NAMALWA (cell line): ENCODE measurements around the gene ODR4.
"Not testable (repeated sequence)": the region's sequence is repeated elsewhere in the genome, so short reads cannot be mapped to it uniquely, and the experiment has no call there.

ENCODE experiments used
- DNase-seq: peaks from one replicate; pipeline ENCODE4 v3.0.0-alpha.2; 2015; ENCODE audit warnings: low spot score

Gene ODR4

DNA sequence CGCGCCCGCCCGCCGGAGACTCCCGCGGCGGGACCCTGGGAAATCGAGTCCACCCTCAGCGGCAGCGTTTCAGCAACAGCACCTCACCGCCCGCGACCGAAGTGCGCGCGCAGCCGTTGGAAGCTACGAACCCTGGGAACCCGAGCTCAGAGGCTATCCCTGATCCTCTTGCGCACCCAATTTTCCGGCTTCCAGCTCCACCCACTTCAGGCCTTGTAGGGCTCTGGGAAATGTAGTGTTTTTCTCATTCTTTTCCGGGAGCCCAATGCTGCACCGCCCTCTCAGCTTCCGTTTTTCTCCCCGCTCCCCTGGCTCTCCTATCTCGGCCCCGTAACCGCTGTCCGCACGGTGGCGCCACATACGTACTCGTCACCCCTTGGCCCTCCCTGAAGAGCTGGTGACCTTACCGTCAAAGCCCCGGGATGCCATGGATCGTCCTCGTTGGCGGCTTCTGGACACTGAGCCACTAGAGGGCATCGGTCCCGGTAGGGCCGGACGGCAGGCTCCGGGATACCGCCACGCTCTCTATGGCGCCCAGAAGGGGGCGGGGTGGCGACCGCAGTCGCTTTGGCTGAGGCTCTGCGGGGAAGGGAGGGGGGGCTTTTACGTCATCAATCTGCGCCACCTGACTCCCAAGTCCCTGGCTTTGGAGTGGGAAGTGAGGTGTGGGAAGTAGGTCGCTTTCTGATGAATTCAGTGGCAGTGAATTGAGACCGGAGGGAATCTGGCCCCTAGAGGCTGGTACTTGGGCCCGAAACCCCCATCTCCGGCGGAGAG is at the start of gene ODR4, which contains the start of gene TPR:
Gene ODR4 (plus strand): TSS at position 687 of the 777 bp plus-strand sequence. CDS start 3,948 bp downstream, outside the sequence.
Gene TPR (minus strand): TSS at position 102 of the 777 bp plus-strand sequence. CDS start 225 bp downstream, outside the sequence.
- DNase-seq: peak; percentile 98

DNA sequence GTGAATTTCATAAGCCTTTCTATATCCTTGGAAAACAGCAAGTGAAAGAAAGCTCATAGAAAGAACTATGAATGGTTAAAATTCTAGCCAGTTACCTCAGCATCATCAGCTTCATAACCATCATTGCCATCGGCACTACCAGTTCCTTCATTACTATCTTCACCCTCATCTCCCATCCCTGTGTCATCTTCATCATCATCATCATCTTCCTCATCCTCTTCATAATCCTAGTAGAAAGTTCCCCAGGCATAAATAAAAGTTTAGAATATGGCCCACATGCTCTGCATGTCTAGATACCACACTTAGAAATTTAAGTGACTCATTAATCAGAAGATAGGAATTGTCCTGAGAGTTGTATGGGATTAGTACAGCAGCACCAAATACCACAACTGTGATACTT is 49.6 kb upstream of the ODR4 start:
- no peak for DNase-seq

DNA sequence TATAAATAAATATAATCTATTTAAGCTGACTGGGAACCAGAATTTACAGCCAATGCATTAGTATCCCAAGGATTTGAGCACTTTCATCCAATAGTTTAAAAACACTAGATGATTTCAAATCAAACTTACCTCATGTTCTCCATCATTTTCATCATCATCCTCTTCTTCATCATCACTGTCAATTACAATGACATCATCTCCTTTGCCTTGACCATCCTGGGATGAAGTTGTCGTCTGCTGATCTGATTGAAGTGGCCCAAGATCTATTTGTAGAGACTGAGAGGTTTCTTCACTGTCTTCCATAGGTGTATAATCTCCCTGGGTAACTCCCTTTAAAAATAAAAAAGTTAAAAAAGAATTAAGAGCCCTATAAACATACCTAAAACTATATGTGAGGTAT is 48.3 kb upstream of the ODR4 start:
- no peak for DNase-seq

DNA sequence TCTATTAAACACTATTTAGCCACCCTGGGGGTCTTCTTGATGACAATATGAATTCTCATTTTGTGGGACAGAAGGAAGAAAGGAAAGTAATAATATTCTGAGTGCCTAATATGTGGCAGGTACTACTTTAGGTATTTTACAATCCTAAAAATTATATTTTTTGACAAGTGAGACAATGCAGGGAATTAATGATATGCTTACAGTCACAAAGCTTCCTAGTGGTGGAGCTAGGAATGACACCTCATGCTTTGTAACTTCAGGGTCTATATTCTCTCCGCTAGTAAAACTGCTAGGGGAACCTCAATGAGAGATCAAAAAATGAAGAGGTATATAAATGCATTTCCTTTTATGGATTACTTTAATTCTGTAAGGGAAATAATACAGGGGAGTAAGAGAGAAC is 44.9 kb upstream of the ODR4 start:
- DNase-seq: peak; percentile 44

DNA sequence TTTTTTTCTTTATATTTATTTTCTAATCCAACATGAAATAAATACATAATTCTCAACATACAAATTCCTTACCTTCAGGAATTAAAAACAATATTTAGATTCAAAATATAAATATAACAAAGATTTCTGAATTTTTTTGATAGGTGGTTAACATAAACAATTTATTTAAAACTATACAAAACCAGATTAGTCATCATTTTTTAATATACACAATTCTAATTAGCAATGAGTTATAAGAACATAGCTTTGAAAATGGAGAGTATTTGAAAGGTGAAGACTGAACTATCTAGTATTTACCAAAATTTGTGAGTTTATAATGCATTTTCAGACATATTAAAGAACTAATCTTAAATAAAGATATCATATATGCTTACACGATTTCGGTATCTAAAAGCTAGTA is 38.1 kb upstream of the ODR4 start:
- DNase-seq: no peak

DNA sequence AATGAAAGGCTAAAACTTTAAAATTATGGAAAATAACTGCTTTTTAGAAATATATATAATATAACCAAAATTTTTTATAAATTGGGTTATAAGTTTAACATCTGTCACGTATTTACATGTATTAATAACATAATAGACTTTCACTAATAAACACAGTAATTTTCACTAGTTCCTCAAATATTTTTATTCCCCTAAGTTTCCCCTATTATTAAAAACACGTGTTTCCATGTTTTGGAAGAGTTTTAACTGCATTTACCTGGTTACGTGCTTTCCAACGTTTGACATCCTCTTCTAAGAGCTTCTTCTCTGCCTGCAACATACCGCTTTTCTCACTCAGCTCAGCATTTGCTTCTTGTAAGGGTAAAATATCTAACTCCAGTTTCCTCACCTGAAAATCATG is 34.9 kb upstream of the ODR4 start:
- DNase-seq: no peak

DNA sequence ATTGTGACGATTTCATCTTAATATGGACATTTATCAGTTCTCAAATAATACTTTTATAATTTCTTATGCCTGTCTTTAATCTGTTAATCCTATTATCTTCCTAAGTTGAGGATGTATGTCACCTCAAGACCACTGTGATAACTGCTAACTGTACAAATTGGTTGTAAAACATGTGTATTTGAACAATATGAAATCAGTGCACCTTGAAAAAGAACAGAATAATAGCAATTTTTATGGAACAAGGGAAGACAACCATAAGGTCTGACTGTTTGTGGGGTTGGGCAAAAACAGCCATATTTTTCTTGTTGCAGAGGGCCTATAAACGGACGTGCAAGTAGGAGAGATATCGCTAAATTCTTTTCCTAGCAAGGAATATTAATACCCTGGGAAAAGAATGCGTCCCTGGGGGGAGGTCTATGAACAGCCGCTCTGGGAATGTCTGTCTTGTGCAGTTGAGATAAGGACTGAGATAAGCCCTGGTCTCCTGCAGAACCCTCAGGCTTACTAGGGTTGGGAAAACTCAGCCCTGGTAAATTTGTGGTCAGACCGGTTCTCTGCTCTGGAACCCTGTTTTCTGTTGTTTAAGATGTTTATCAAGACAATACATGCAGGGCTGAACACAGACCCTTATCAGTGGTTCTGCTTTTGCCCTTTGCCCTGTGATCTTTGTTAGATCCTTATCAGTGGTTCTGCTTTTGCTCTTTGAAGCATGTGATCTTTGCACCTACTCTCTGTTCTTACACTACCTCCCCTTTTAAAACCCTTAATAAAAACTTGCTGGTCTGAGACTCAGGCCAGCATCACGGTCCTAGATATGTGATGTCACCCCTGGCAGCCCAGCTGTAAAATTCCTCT is 27.6 kb upstream of the ODR4 start:
- DNase-seq: not testable (repeated sequence)

DNA sequence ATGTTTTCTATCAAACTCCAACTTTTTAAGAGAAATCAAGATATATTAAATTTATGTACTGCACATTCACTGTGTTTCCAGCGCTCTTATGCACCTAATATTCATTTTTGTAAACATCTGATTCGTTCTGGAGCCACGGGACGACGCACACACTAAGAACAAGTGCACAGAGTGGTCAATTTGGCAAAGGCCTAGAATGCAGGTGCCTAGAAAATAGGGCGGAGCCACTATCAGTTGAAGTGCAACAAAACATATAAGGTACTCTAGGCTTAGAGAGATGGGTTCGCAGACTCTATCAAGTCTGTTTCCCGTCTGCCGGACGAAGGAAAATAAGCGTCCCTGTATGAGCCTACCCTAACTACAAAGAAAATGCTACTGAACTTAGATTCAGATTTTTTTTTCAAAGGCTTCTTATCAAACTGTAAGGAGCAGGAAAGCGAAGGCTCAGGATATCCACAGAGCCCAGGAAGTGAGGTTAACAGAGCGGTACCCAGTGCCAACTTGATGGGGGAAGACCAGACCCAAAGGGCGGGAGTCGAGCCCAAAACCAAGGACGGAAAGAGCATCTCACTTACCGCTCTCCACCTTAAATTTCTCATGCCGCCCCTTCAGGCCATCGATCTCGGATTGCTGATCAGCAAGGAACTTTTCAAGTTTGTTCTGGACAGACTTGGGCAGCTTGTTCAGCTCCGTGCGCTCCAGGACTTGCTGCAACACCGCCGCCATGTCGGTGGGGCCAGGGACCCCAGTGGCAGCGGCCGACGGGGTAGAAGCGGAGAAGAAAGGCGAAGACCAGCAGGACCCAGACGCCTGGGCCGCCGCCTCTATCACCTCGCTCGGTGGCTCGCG is 1.1 kb upstream of the ODR4 start:
- DNase-seq: peak; percentile 90

DNA sequence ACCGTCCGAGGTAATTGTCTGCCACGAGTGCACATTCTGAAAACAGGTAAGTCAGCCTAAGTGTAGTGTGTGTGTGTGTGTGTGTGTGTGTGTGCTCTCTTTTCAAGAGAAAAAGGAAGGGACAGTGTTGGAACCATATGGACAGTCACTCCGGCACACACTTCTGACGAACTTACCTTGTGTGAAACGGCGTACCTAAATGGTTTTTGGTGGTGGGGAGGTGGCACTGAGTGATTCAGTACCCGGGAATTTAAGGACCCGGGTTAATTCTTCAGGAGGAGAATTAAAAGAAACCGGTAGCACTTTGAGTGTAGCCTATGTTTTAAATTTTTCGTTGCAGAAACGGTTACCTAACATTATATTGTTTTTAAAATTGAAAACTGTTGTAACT is 286 bp downstream of the ODR4 start:
- no peak for DNase-seq

DNA sequence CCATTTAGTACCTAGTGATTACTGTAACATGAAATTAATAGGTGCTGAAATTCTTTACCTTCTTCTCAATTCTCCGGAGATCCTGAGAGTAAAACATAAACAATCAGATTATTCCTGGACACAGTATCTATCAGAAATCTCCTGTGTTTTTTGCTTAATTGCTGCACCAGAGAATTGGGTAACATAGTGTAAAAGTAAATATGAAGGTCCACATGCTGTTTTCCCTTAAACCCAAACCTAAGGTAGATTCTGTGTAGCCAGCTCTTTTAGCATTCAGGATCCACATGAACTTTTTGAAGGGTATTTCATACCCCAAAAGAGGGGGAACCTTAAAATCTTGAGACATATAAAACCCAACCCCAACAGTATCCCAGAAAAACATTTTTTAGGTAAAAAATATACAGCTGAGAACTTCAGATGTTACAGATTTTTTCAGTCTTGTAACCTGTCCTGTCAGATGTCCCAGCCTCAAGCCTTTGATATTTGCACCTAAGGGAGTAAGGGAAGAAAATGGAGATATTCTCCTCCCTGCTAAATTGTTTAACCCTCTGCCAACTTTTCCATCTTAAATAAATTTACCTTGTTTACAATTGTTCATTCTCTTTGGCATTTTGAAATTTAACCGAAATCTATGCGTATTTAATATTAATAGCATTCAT is 11.2 kb downstream of the ODR4 start:
- no peak for DNase-seq

DNA sequence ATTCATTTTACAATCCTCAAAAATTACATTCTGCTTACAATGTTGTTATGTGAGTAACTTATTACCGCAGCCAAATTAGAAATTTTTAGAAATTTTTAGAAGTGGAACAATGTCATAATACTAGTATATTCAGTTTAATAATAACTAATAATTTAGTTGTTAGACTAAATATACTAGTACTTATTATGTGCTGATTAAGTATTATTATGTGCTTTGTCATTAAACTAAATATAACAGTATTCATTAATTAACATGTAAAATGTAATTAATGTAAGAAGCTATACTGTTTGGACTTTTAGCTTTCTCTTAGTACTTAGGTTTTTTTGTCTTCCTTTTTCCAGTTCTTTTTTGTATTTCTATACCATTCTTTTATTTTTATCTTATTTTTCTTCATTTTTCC is 15.3 kb downstream of the ODR4 start:
- DNase-seq: no peak

DNA sequence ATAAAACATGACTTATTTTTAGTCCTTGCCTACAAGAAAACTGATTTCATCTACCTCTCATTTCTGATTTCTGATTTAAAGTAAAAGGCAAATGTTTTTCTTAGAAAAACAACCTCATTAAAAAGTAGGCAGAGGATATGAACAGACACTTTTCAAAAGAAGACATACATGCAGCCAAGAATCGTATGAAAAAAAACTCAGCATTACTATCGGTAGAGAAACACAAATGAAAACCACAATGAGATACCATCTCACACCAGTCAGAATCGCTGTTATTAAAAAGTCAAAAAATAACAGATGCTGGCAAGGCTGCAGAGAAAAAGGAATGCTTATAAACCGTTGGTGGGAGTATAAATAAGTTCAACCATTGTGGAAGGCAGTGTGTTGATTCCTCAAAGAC is 16.2 kb downstream of the ODR4 start:
- no peak for DNase-seq

DNA sequence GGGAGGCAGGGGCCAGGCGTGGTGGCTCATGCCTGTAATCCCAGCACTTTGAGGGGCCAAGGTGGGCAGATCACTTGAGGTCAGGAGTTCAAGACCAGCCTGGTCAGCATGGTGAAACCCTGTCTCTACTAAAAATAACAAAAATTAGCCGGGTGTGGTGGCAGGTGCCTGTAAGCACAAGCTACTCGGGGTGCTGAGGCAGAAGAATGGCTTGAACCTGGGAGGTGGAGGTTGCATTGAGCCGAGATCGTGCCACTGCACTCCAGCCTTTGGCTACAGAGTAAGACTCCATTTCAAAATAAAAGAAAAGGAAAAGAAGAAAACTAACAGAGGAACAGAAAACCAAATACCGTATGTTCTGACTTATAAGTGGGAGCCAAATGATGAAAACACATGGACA is 17.1 kb downstream of the ODR4 start:
- DNase-seq: not testable (repeated sequence)

DNA sequence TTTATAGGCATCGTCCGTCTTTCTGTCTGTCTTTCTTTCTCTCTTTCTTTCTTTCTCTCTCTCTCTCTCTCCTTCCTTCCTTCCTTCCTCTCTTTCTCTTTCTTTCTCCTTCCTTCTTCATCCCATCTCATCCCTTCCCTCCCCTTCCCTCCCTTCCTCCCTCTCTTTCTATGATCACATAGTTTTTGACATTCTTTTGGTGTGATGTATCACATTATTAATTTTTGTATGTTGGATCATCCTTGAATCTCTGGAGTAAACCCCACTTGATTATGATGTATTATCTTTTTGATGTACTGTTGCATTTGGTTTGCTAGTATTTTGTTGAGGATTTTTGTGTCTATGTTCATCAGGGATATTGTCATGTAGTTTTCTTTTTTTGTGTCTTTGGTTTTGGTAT is 25.8 kb downstream of the ODR4 start:
- DNase-seq: not testable (repeated sequence)

DNA sequence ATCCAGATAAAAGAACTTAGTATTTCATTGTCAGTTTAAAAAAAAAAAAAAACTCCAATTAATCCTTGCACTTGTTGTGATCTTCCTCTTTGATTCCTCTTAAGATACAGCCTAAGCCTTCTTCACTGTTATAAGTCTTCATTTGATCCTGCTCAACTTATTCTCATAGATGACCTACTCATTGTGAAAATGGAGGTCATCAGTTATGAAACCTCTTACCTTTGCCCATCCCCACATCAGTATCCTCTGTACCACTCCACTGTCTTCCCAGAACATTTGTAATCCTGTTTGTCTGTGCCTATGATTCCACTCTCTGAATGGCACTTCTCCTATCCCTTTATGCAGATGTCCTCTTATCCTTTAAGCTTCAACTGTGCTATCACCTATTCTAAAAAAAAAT is 28.0 kb downstream of the ODR4 start:
- DNase-seq: no peak

DNA sequence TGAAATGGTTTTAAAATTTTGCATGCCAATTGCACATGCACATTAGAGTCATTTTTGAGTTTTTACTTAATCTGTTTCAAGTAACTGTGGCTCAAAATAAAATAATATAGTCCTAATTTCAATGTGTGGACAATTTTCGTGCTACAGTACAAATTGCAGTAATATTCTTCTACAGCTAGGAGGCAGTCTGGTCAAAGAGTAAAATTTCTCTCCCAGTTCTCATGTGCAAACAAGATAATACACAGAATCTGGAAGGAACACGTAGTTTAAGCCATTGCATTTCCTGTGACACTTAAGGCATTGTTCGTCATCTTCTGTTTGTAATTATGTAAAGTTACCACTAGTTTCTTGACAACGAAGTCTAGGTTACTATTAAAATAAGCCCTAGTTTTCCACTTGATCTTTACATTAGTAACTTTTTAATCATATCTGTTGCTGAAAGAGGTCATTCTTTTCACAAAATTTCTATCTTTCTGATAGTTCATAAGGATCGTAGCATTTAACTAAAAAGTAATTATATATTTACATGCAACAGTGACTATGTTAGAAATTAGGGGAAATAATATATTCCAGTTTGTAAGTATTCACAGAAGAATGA is 28.9 kb downstream of the ODR4 start:
- DNase-seq: peak; percentile 65

DNA sequence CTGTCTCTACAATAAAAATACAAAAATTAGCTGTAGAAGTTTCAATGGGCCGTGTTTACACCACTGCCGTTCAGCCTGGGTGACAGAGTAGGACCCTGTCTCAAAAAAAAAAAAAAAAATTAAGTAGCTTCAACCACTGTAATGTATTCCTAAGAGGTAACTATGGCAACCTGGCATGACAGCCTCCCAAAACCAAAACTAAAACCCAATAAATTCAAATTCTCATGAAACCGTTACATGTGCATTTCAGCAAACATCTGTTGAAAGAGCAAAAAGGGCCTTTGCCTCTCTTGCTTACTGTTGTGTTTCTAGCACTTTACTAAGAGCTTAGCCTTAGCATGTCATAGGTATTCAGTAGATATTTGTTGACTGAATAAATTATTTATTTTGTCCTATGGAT is 33.5 kb downstream of the ODR4 start:
- peak; percentile 47 for DNase-seq

DNA sequence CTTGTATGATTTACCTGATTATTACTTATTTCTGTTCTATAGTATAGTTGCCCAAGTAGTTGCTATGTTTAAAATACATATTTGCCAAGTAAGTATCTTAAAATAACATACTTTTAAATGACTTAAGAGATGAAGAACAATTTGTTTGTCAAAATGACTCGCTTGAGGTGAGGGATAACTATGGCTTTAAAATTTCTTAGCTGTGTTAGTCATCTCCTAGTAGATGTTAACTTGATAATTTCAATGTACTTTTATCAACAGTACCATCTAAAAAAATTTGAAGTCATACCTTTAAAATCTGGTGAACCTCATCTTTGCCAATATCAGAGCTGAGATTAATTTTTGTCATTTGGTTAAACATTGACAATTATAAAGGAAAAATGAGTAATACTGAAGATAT is 37.7 kb downstream of the ODR4 start:
- no peak for DNase-seq

DNA sequence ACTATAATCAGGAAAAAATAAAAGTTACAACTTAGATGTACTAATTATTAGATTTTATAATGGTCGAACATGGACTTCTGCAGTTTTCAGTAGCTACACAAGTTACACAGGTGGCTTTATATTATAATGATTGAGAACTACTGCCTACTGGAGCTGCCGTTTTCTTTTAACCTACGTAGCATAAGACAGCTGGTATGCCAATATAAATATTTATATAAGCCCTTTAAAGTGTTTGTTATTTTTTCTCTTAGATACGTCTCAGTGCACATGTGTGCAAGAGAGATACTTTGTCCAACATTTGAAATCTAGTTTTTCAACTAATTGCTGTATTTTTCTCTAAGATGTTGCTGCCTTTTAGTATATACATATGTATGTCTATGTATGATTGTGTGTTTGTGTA is 42.9 kb downstream of the ODR4 start:
- DNase-seq: no peak

DNA sequence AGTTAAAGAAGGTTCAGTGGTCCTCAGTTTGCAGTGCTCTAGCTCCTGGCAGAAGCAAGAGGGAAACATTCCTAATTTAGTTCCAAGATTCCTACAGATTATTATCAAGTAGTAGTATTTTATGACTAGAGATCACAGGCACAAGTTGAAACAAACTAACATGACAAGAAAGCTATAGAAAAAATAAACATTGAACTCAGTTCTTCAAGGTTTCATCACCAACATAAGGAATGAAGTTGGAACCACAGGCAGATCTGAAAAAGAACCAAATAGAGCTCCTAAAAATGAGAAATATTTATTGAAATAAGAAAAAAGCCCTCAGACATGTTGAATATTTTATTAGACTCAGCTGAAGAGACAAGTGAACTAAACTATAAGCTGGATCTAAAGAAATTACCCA is 44.7 kb downstream of the ODR4 start:
- DNase-seq: no peak

DNA sequence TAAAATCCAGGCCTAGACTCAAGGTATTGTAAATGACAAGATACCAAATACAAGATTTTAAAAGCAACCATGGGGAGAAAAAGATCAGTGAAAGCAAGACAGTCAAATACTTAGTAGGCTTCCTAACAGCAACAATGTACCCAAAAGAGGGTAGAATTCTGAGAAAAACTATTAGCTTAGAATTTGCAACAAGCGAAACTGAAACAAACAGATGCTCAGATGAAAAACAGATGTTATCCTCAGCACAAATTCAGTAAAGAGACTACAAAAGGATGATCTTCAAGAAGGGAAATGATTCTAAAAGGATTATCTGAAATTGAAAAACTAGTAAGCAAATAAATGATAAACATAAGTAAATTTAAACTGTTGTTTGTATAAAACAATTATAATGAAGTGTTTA is 45.3 kb downstream of the ODR4 start:
- peak; percentile 31 for DNase-seq
